ENCODE results near the gene UGT3A1. TPM values are rescaled to one million over a fixed set of nuclear protein-coding genes. Genes with fewer than 3 reads are reported as not detected.

UGT3A1 gene
- total RNA-seq, 1 experiment from 2014 or later: 0.19 TPM

DNA sequence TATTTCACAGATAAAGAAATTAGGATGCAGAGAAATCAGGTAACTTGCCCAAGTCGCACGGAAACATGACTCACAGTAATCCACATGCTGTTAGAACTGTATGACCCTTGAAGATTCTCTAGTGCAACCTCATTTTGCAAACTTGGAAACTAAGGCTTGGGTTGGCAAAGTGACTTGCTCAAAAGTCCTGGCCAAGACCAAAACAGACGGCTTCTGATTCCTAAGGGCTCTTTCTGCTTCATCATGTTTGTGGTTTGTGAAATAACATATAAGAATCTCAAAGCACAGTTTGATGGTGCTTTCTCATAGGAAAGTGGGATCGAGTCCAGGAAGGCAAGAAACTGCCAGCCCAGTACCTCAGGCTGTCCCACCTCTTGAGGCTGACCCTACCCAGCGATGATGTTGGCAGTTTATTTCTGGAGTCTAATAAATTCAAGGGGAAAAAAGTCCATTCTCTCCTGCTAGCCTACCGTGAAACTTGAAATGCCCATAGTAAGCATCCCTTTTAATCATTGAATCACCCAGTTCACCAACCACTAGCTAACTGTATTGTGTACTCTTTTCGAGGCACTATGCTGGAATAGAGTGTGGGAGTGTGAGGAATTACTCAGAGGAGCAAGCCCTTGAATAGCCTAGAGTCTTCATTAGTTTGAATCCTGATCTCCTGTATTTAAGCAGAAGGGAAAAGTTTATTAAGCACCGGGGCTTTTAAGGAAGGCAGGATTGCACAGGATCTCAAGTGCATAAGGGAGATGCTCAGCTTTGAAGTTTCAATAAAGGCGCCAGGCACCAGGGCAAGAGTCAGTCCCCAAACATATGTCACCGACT, 66.9 kb downstream of the UGT3A1 start:
- no peak overlapping the region for H3K27ac ChIP-seq (ENCODE audit: low read depth, low read length, poor library complexity, severe bottlenecking)
- H3K9me3 ChIP-seq (ENCODE audit: low read depth, low read length, poor library complexity, severe bottlenecking): no peaks in the 10 kb centered on the region
- TF ChIP-seq, protein P1, sequence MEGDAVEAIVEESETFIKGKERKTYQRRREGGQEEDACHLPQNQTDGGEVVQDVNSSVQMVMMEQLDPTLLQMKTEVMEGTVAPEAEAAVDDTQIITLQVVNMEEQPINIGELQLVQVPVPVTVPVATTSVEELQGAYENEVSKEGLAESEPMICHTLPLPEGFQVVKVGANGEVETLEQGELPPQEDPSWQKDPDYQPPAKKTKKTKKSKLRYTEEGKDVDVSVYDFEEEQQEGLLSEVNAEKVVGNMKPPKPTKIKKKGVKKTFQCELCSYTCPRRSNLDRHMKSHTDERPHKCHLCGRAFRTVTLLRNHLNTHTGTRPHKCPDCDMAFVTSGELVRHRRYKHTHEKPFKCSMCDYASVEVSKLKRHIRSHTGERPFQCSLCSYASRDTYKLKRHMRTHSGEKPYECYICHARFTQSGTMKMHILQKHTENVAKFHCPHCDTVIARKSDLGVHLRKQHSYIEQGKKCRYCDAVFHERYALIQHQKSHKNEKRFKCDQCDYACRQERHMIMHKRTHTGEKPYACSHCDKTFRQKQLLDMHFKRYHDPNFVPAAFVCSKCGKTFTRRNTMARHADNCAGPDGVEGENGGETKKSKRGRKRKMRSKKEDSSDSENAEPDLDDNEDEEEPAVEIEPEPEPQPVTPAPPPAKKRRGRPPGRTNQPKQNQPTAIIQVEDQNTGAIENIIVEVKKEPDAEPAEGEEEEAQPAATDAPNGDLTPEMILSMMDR (conservative IDR thresholded peaks at IDR 0.05; ENCODE audit: low read depth, low read length): no peak
- no peak for TF ChIP-seq EZH2 (IDR thresholded peaks at IDR 0.05; ENCODE audit: borderline replicate concordance, low read depth, low read length, poor library complexity, severe bottlenecking)
- no TSS peak for BruUV-seq (replicated peaks)
- ChIA-PET POLR2A (ENCODE audit: low non-redundant PET) (no interaction called here), CTCF (interaction anchor here (0.7 to 2.5 kb wide), 4 partner anchors 66 to 273 kb away, joined by 3 to 36 read pairs (median 6); no protein-coding TSS in a partner anchor)
- intact Hi-C loops (cut with micrococcal nuclease; ENCODE audit: unreplicated experiment): loop anchor here (10.0 kb wide), 1 partner anchor 720 kb away; no protein-coding TSS in a partner anchor
- H3K4me1 ChIP-seq (ENCODE audit: insufficient read depth, low read length, poor library complexity, severe bottlenecking): peaks cover 4% of the 10 kb centered on the region
- no peaks in the 10 kb centered on the region for H3K27me3 ChIP-seq (replicated peaks; ENCODE audit: insufficient read depth, low read depth, low read length, poor library complexity)
- no peaks in the 10 kb centered on the region for H3K36me3 ChIP-seq (ENCODE audit: insufficient read depth, low read length, poor library complexity, severe bottlenecking)
- no peak for DNase-seq (ENCODE audit: low spot score)
- no peak overlapping the region for H3K4me3 ChIP-seq (ENCODE audit: low read depth, low read length, poor library complexity, severe bottlenecking)

DNA sequence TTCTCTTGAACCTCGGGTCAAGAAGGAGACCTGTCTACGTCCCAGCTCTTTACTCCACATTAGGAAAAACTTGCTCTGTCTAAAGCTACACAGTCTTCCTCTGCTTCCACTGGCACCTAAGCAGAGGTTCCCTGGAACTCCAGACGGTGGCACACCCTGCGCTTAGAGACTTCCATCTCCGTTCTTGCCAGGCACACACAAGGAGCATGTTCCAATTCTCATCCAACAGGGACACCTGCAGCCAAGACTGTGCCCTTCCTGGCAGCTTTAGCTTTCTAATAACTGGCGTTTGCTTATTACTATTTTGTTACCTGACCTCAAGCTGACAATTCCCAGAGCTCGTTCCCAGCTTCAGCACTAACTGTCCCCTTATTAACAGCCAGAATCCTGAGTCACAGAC, 68.7 kb downstream of the UGT3A1 start:
- Histone ChIP-seq H3K4me1 (ENCODE audit: insufficient read depth, low read length, poor library complexity, severe bottlenecking) (peaks cover 4% of the 10 kb centered on the region), H3K36me3 (ENCODE audit: insufficient read depth, low read length, poor library complexity, severe bottlenecking) (no peaks in the 10 kb centered on the region), H3K27ac (ENCODE audit: low read depth, low read length, poor library complexity, severe bottlenecking) (no peak overlapping the region), H3K9me3 (ENCODE audit: low read depth, low read length, poor library complexity, severe bottlenecking) (no peaks in the 10 kb centered on the region), H3K27me3 (replicated peaks; ENCODE audit: insufficient read depth, low read depth, low read length, poor library complexity) (no peaks in the 10 kb centered on the region), H3K4me3 (ENCODE audit: low read depth, low read length, poor library complexity, severe bottlenecking) (no peak overlapping the region)
- CTCF ChIA-PET: no interaction called here
- intact Hi-C loops (cut with micrococcal nuclease; ENCODE audit: unreplicated experiment): loop anchor here (10.0 kb wide), 1 partner anchor 718 kb away; no protein-coding TSS in a partner anchor
- BruUV-seq (replicated peaks): no TSS peak
- peak; percentile 21 for DNase-seq (ENCODE audit: low spot score)
- POLR2A ChIA-PET (ENCODE audit: low non-redundant PET): no interaction called here
- no peak for TF ChIP-seq EZH2 (IDR thresholded peaks at IDR 0.05; ENCODE audit: borderline replicate concordance, low read depth, low read length, poor library complexity, severe bottlenecking)
- TF ChIP-seq, protein P1 (conservative IDR thresholded peaks at IDR 0.05; ENCODE audit: low read depth, low read length): no peak

DNA sequence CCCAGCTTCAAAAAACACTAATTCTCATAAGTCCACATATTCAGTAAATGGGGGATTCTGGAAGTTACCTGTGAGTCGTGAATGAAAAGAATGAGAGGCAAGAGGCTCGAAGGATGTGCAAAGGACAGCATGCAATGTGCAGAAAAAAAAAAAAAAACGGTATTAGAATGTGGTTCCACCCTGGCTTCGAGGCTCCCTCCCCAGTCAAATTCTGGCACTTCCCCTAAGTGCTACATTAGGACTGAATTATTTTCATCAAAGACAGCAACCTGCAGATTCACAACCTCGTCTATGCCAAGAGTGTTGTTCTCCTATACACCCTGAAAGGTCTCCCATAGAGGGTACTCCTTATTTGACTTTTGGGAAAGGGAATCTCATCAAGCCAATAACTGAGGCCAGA, 69.3 kb downstream of the UGT3A1 start:
- intact Hi-C loops (cut with micrococcal nuclease; ENCODE audit: unreplicated experiment): loop anchor here (10.0 kb wide), 1 partner anchor 717 kb away; no protein-coding TSS in a partner anchor
- no TSS peak for BruUV-seq (replicated peaks)

More for the DNA sequence above, 69.3 kb downstream of the UGT3A1 start:
- CTCF ChIA-PET: no interaction called here
- no peak overlapping the region for H3K4me3 ChIP-seq (ENCODE audit: low read depth, low read length, poor library complexity, severe bottlenecking)
- TF ChIP-seq, protein P1 (conservative IDR thresholded peaks at IDR 0.05; ENCODE audit: low read depth, low read length): no peak
- no peak for TF ChIP-seq EZH2 (IDR thresholded peaks at IDR 0.05; ENCODE audit: borderline replicate concordance, low read depth, low read length, poor library complexity, severe bottlenecking)
- DNase-seq (ENCODE audit: low spot score): no peak
- no peaks in the 10 kb centered on the region for H3K9me3 ChIP-seq (ENCODE audit: low read depth, low read length, poor library complexity, severe bottlenecking)
- POLR2A ChIA-PET (ENCODE audit: low non-redundant PET): no interaction called here
- H3K27me3 ChIP-seq (replicated peaks; ENCODE audit: insufficient read depth, low read depth, low read length, poor library complexity): no peaks in the 10 kb centered on the region
- H3K36me3 ChIP-seq (ENCODE audit: insufficient read depth, low read length, poor library complexity, severe bottlenecking): no peaks in the 10 kb centered on the region
- H3K4me1 ChIP-seq (ENCODE audit: insufficient read depth, low read length, poor library complexity, severe bottlenecking): peaks cover 4% of the 10 kb centered on the region
- no peak overlapping the region for H3K27ac ChIP-seq (ENCODE audit: low read depth, low read length, poor library complexity, severe bottlenecking)

Data from A673 (cell line).